ENCODE data around the gene GGPS1.
A peak's percentile ranks its signal among the peaks of the same experiment; 100 is the strongest.
"Not testable (repeated sequence)": the region's sequence is repeated elsewhere in the genome, so short reads cannot be mapped to it uniquely, and the experiment has no call there.

GGPS1 gene

DNA sequence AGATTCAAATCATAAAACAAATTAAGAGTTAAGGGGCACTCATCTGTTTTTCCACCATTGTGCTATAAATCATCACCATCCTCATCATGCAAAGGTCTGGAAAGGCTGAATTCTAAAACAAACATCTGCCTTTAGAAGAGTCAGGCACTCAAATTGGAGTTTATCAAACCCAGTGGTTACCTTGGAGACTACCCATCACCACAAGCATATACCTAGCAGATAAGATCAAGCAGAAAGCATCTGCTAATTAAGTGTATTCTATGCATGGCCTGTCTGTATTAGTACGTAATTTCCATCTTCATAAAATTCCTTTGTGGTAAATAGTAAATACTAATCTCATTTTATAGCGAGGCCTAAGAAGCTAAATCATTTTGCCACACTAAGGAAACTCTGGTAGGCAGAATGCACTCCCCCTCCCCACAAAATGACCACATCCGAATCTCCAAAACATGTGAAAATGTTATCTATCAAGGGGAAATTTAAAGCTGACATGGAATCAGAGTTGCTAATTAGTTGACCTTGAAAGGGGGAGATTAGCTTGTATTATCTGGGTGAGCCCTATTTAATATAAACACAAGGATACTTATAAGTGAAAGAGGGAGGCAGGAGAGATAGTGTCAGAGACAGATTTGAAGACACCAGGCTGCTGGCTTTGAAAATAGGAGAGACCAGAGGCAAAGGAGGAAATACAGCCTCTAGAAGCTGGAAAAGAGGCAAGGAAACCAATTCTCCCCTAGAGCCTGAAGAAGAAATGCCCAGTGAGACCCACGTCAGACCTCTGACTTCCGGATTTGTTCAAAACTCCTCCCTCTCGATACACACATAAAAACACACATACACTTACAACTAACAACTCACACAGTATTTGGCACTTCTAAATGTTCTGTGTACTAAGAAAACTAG, 23.6 kb upstream of the GGPS1 start:
- no peak for DNase-seq

DNA sequence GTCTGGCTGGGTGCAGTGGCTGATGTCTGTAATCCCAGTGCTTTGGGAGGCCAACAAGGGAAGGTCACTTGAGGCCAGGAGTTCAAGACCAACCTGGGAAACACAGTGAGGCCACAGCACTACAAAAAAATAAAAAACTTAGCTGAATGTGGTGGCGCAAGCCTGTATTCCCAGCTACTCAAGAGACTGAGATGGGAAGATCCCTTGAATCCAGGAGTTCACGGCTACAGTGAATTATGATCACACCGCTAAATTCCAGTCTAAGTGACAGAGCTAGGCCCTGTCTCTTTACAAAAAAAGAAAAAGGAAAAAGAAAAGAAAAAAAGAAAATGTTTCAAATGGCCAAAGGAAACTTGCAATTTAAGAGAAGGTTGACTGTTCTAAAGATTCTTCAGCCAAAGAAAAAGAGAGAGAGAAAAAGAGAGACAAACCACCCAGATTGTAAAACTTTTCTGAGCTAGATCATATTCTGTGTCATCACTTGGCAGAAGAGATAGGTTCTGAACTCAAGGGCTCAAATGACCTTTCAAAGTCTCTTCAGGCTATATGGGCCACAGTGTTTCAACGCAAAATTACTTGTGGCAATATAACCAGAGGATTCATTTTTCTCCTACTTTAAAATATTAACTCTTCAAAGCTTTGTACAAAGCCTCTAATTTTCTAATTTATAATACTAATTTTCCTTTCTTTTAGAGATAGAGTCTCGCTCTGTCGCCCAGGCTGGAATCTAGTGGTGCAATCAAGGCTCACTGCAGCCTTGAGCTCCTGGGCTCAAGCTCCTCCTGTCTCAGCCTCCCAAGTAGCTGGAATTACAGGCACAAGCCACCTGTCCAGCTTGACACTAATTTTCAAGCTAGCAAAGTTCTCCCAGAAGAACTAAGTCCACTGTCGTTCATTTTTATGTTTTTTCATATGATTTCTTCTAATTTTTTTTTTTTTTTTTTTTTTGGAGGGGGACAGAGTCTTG, 20.9 kb upstream of the GGPS1 start:
- no peak for DNase-seq

DNA sequence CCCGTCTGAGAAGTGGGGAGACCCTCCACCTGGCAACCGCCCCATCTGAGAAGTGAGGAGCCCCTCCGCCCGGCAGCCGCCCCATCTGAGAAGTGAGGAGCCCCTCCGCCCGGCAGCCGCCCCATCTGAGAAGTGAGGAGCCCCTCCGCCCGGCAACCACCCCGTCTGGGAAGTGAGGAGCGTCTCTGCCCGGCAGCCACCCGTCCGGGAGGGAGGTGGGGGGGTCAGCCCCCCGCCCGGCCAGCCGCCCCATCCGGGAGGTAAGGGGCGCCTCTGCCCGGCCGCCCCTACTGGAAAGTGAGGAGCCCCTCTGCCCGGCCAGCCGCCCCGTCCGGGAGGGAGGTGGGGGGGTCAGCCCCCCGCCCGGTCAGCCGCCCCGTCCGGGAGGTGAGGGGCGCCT, 19.2 kb upstream of the GGPS1 start:
- not testable (repeated sequence) for DNase-seq

DNA sequence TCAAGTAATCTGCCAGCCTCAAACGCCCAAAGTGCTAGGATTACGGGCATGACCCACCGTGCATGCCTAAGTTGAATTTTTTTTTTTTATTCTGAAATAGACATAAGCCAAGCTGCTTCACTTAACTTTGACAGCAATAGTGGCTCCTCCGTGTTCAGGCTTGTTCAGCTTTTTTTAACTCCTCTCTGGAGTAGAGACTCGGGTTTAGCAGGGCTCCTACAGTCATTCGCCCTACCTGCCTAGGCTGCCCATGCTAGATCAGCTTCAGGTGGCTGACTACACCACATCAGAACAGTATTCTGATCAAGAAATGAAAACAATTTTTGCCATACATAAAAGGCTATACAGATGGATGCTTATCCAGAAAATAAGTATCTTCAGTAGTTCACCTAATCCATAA, 15.1 kb upstream of the GGPS1 start:
- no peak for DNase-seq

DNA sequence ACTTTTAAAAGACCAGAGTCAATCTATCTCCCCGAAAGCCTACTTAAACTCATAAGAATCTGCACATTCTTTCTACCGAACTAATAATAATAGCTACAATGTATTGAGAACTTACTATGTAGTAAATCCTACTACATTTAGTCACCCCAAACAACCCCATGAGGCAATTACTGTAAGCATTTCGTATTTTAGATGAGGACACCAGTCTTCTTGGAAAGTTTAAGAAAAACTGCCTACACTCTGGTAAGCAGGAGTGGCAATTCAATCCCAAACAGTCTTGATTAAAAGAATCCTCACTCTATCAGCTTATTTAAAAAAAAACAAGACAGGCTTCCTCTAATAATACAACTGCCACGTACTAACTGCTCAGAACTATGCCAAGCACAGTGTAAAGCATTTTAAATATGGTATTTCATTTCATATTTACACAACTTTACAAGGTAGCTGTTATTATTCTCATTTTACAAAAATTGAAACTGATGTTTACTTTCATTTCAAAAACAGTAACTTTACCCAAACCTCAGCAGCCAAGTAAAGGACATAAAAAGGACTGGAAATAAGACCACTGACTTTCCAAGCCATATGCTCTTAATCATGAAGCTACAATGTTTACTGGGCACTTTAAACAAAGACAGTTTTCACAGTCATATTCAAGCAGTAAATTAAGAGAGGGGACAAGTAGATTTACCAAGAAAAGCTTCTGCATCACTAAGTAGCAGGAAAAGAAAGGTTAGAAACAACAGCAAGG, 14.3 kb upstream of the GGPS1 start:
- no peak for DNase-seq

DNA sequence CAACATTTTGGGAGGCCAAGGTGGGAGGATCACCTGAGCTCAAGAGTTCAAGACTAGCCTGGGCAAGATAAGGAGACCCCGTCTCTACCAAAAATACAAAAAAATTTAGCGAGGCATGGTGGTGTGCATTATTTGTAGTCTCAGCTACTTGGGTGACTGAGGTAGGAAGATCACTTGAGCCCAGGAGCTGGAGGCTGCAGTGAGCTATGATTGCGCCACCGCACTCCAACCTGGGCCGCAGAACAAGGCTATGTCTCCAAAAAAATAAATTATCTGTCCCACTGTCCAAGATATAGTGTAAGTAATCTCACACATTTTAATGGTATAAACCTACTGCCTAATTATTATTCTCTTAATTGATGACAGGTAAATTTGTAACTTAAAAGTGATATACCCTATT, 13.2 kb upstream of the GGPS1 start:
- no peak for DNase-seq

DNA sequence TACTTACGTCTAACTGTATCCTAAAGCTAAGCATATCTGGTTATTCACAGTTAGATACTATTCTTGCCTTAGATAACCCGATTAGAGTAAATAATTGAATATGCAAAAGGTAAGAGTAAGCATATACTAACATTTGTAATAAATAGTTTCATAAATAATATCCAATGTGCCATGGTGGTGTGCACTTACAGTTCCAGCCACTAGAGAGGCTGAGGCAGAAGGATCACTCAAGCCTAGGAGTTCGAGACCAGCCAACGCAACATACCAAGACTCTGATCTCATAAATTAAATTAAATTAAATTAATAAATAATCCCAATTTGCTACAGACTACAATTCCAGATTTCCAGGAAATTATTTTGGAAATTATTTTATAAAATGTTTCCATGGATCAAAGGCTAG, 12.6 kb upstream of the GGPS1 start:
- no peak for DNase-seq

DNA sequence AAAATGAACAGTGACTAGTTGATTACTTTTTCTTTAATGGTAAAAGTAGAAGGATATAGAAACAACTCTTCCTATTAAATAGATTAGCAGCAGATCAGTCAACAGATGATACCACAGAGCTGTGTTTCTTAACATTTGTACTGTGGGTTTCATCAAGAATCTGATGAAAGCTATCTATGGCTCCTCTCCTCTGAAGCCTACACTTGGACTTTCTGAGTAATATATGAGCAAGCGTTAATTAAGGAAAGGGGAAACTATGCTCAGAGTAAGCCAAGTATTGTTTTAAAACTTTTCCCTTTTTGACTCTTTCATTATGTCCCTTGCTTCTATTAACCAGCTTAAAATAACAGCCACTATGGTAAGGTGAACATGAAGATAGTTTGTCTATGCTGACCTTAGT, 11.2 kb upstream of the GGPS1 start:
- no peak for DNase-seq

DNA sequence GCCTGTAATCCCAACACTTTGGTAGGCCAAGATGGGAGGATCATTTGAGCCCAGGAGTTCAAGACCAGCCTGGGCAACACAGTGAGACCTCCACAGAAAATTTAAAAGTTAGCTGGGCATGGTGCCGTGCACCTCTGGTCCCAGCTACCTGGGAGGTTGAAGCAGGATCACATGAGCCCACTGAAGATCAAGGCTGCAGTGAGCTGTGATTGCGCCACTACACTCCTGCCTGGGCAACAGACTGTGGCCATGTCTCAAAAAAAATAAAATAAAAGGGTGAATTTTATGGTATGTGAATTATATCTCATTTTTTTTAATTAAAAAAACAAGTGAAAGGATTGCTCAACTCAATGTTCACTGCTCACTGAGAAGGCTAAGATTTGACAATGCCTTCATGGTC, 9.1 kb upstream of the GGPS1 start:
- DNase-seq: no peak

DNA sequence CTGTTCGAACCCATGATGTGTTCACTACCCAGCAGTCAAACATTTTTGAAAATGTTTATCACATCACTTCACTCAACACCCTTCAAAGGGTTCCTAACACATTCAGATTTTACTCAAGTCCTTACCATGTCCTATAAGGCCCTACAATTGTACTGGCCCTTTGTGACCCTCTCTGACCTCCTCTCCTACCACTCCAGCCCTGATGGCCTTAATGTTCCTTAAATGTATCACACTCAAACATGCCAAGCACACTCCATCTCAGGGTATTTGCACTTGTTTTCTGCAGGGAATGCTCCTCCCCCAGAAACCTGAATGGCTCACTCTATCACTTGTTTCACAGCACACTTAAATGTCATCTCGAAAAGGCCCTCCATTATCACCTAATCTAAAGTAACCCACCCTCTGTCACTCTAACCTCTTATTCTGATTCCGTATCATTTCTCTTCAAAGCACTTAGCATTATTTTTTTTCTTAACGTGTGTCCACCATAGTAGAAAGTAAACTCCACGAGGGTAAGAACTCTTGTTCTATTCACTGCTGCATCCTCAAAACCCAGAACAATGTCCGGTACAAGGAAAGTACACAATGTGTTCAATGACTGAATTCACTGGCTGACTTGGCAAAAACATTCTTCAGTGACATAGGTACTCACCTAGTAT, 7.7 kb upstream of the GGPS1 start:
- DNase-seq: no peak

DNA sequence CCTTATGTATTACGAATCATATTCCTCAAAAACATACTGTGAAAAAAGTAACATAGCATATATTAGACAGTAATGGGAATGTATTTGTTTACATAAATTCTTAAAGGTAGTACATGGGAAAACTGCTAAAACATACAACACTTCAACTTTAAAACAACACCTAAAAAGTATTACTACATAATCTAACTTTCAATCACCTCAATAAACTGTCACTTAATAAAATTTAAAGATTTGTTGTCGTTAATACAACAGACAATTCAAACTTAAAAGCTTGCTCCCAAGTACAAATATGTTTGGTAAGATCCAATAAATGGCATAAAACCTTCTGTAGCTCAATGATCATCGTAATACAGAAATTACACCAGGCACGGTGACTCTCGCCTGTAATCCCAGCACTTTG, 4.1 kb upstream of the GGPS1 start:
- DNase-seq: no peak

DNA sequence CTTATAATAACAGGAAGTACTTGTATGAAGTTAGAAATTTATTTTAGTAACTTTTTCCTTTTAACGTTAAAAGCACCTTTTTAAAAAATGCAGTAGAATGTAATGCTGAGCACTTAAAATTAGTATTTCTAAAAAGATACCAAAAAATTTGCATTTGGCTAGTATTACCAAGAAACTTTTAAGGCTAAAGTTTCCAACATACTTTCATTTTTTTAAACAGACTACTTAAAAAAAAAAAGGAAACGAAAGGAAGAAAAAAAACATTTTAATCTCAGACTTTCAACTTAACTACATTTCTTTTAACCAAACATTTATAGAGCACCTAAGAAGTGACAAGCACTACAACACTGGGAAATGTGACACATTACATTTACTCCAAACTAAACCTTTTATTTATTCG, 3.2 kb upstream of the GGPS1 start:
- no peak for DNase-seq

DNA sequence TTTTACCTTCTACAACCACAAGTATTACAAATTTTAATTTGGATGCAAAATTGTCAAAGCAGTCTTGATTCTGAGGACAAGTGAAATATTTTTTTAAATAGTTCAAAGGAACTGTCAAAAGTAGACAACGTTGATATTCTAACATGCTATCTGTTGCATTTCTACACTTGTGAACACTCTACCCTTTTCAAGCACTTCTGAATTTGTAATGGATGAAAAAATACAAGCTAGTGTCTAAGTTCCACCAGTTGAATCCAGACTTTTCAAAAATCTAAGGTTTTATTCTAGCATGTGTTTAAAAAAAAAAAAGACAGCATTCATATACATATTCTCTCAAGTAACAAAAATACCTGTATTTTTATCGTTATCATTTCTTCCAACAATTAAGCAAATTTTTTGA, 2.5 kb upstream of the GGPS1 start:
- no peak for DNase-seq

DNA sequence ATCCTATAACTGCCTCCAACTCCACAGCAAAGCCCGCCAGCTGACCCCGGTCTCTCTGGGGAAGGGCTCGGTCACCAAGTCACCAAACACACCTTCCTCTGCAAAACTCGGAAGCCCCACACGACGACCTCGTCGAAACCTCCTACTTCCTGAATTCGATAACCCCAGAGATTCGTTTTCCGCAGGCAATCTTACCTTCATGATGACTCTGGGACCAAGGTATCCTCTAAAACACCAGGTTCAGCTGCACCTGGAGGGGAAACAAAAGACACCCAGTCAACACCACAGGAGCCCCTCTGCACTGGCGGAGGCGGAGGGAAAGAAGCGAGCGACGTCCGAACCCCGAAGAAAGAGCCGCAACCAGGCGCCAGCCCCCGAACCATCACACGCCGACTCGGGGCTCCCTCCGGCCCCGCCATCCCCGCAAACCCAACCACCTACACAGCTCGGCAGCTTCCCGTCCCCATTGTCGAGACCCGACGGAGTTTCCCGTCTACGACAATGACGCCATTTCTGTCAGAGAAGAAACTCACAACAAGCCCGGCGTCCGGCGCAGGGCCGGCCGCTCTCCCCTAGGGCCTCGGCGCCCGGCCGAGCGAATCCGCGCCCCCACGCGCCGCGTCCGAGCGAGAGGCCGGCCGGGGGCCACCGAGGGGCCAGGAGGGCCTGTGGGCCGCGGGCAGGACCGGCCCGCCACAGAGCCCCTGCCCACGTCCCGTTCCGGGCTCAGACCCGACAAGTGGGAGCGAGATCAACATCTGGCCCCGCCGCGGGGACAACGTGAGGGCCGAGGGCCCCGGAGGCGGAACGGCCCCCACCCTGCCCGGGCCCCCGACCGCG, 1.4 kb upstream of the GGPS1 start:
- peak in 34 of 56 donors; percentile 6 to 56 (median 30) for DNase-seq

DNA sequence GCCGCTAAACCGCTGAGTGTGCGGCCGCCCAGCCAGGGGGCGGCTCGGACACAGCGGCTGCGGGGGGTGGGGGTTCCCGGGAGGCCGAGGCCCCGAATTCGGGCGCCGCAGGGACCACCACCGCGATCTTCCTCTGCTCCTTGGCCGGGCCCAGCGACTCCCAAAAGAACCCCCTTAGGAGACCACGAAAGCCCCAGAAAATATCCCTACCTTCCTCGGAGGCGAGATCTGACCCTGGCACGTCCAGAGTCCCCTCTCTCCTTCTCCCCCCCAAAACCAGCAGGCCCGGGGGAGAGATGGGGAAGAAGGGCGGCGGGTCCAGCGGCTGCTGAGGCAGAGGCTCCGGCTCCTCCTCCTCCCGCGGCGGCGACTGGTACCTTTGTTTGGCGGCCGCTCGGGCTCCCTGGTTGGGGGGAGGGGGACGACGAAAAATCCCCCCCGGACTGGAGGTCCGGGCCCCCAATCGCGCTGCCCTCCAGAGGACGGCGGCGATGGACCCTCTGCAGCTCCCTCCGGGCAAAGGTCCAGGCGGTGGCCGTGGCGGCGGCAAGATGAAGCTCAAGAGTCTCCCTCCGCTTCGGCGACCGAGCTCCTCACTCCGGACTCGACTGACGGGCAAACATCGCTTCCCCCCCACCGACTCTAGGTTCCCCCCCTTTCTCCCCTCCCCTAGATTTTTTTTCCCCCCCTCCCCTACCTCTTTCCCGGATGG, 655 bp upstream of the GGPS1 start, which contains the start of gene ARID4B:
TSS of gene ARID4B (minus strand) at position 621 of the 712 bp plus-strand sequence. CDS start 1,260 bp downstream, outside the sequence.
- DNase-seq: peak in 26 of 56 donors; percentile 46 to 97 (median 88)

DNA sequence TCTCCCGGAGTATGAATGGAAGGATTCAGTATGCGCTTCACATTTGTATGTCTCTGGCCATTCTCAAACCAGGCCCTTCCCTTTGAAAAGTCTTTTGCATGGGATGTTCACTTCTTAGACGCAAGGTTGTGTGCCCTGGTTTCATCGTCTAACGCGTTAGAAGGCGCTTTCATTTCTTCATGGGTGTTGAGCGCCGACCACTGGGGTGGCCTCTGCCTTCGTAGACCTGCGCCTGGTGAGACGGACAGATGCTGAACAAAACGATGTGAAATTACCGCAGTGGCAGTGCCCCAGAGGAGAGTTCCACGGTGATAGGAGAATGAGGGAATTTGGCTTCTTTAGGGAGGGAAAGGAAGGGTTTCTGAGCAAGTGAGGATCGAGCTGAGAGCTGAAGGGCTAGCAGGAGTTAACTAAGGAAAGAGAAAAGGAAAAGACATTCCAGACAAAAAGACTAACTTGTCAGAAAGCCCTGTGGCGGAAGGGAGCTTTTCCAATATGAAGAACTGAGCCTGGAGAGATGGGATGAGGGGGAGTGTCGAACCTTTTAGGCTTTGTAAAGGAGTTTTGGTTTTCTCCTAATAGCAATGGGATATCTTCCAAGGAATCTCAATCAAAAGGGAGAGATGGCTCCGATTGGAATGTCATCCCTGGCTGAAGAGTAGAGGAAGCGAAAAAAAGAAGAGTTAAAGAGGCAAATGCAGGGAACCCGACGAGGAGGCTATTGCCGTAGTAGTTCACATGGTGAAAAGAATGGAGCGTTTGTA, 951 bp downstream of the GGPS1 start:
- DNase-seq: peak in 20 of 56 donors; percentile 7 to 64 (median 44)

DNA sequence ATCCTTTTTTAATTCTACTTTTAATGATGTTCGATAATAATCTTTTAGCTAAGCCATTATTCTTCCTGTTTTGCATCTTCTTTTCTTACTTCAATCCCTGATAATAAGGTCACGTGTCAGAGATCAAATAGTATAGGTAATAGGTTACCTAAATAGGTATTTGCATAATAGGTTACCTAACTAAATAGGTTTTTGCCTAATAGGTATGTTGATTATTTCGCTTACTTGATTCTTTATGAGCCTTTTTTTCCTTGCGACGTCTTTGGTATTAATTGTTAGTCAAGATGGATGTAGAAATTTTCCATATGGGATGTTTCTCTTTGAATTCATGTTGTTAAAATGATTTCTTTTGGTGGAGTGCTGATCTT, 2.5 kb downstream of the GGPS1 start:
- no peak for DNase-seq

DNA sequence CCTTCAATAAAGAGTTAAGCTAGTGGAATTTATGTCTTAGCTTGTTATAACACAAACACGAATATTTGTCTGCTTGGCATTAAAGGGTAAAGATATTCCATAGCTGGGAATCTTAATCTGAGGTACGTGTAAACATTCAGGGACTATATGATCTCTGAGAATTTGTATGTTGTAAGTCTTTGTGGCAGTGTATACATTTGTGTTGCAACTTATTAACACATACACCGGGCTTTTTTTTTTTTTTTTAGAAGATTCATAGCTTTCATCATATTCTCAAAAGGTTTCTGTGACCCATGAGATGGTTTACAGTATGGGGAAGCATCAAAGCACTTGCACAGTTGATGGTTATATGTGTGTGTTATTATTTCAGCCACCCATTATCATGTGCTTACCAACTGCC, 3.0 kb downstream of the GGPS1 start:
- DNase-seq: no peak
